Osteocyte (in vitro differentiated cells): ENCODE data around the gene NXT1. TPM values are rescaled to one million over a fixed set of nuclear protein-coding genes. Genes with fewer than 3 reads are reported as not detected.

Experiments
- DNase-seq: peaks from one replicate; pipeline ENCODE4 v3.0.0; 2021; ENCODE audit warnings: mixed read lengths; ENCODE audit not compliant: unreplicated experiment; ENCODE audit errors: extremely low spot score
- H3K27ac Mint-ChIP-seq: one replicate; pipeline ENCODE4 v1.8.0; 2021; ENCODE audit warnings: mild to moderate bottlenecking, mixed read lengths; ENCODE audit not compliant: unreplicated experiment
- H3K27me3 Mint-ChIP-seq: one replicate; pipeline ENCODE4 v1.8.0; 2021; ENCODE audit warnings: mixed read lengths; ENCODE audit not compliant: unreplicated experiment
- H3K36me3 Mint-ChIP-seq: one replicate; pipeline ENCODE4 v1.8.0; 2021; ENCODE audit warnings: mixed read lengths; ENCODE audit not compliant: unreplicated experiment
- H3K4me1 Mint-ChIP-seq: one replicate; pipeline ENCODE4 v1.8.0; 2021; ENCODE audit warnings: mixed read lengths; ENCODE audit not compliant: unreplicated experiment
- H3K4me3 Mint-ChIP-seq: one replicate; pipeline ENCODE4 v1.8.0; 2021; ENCODE audit warnings: mild to moderate bottlenecking, moderate library complexity, mixed read lengths; ENCODE audit not compliant: unreplicated experiment
- H3K9me3 Mint-ChIP-seq: one replicate; pipeline ENCODE4 v1.8.0; 2021; ENCODE audit warnings: mixed read lengths; ENCODE audit not compliant: unreplicated experiment
- CTCF ChIP-seq: fragments of 200-600 bp; sonication (generic); IDR thresholded peaks from 2 replicates; pipeline ENCODE4 v1.5.0; 2021; ENCODE audit warnings: antibody characterized with exemption, mild to moderate bottlenecking, moderate library complexity
- total RNA-seq: library from RNA; stranded (reverse); gene quantifications from 2 replicates; pipeline ENCODE4 v1.2.1, GENCODE V29; 2021

Gene NXT1
- total RNA-seq, 1 donor from 2014 or later, result 12.4 TPM

GRCh38 chr20:23340524-23340923, 10.1 kb upstream of the NXT1 start:
- no peak overlapping the region for H3K27ac Mint-ChIP-seq
- no peaks in the 10 kb centered on the region for H3K27me3 Mint-ChIP-seq
- no peak overlapping the region for H3K4me3 Mint-ChIP-seq
- H3K9me3 Mint-ChIP-seq, result no peaks in the 10 kb centered on the region
- H3K4me1 Mint-ChIP-seq, result peaks cover 1% of the 10 kb centered on the region
- TF ChIP-seq CTCF, result peak; percentile 92
- no peaks in the 10 kb centered on the region for H3K36me3 Mint-ChIP-seq
- peak; percentile 88 for DNase-seq

DNA sequence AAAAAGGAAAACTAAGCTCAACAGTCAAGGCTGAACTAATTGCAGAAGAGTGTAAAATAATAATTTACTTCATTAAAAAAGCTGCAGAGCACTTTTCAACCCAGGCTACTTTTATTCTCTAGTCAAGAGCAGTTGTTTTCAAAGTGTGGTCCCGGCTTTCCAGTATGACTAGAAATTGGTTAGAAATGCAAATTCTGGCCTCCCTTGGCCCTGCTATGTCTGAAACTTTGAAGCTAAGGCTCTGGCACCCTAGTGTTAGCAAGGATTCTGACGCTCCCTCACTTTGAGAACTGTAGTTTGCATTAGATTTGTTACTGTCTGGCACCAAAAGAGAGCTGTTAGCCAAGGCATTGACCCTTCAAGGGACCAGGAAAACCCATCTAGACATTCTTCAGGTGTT, 9.5 kb upstream of the NXT1 start:
- Mint-ChIP-seq H3K36me3 (no peaks in the 10 kb centered on the region), H3K27ac (no peak overlapping the region), H3K27me3 (no peaks in the 10 kb centered on the region), H3K4me3 (no peak overlapping the region), H3K4me1 (peaks cover 1% of the 10 kb centered on the region), H3K9me3 (no peaks in the 10 kb centered on the region)
- DNase-seq, result no peak
- TF ChIP-seq CTCF, result no peak

- H3K27ac Mint-ChIP-seq, result no peak overlapping the region
- H3K4me3 Mint-ChIP-seq, result no peak overlapping the region
- no peak for DNase-seq
- no peaks in the 10 kb centered on the region for H3K4me1 Mint-ChIP-seq
- H3K36me3 Mint-ChIP-seq, result no peaks in the 10 kb centered on the region
- no peak for TF ChIP-seq CTCF
- H3K27me3 Mint-ChIP-seq, result no peaks in the 10 kb centered on the region
- no peaks in the 10 kb centered on the region for H3K9me3 Mint-ChIP-seq
Measured at GRCh38 chr20:23343590-23343989, 7.0 kb upstream of the NXT1 start.

- TF ChIP-seq CTCF, result no peak
- H3K27ac Mint-ChIP-seq, result no peak overlapping the region
- no peaks in the 10 kb centered on the region for H3K36me3 Mint-ChIP-seq
- H3K9me3 Mint-ChIP-seq, result no peaks in the 10 kb centered on the region
- no peaks in the 10 kb centered on the region for H3K27me3 Mint-ChIP-seq
- DNase-seq, result no peak
- no peak overlapping the region for H3K4me3 Mint-ChIP-seq
- H3K4me1 Mint-ChIP-seq, result peaks cover 6% of the 10 kb centered on the region
Measured at GRCh38 chr20:23344336-23344735, 6.3 kb upstream of the NXT1 start.

GRCh38 chr20:23346002-23346401, 4.6 kb upstream of the NXT1 start:
- Mint-ChIP-seq H3K4me3 (no peak overlapping the region), H3K27me3 (no peaks in the 10 kb centered on the region), H3K36me3 (no peaks in the 10 kb centered on the region), H3K27ac (no peak overlapping the region), H3K9me3 (no peaks in the 10 kb centered on the region), H3K4me1 (peaks cover 9% of the 10 kb centered on the region)
- TF ChIP-seq CTCF, result no peak
- DNase-seq, result no peak
